HepG2 (cell line): Measurements from ENCODE around the gene MARS1. TPM values are rescaled to one million over a fixed set of nuclear protein-coding genes. Genes with fewer than 3 reads are reported as not detected.

Experiments used
- ATAC-seq: fragments of 200-7000 bp; cut with Tn5 transposase; 3 replicates; pipeline ENCODE4 v1.9.1; 2020; ENCODE audit warnings: mild to moderate bottlenecking, moderate library complexity
- BruUV-seq: library from RNA; stranded (reverse); fragments of 400-500 nt; replicated peaks from 2 replicates; lab custom pipeline; 2021; lab: Mats Ljungman, UMichigan
- CTCF ChIA-PET: fragments of 300-600 bp; formaldehyde crosslinking; extraction: SDS; loops from one replicate; lab custom pipeline; 2021; ENCODE audit warnings: low total read pairs, inconsistent platforms, low intra/inter-chr PET ratio; lab: Yijun Ruan, JAX
- POLR2A ChIA-PET: fragments of 350-600 bp; sonication (Branson Sonifier 250); formaldehyde crosslinking; loops from one replicate; lab custom pipeline; 2020; ENCODE audit warnings: antibody characterized with exemption, inconsistent platforms; lab: Yijun Ruan, JAX
- DNase-seq: peaks from one replicate; pipeline ENCODE4 v3.0.0-alpha.2; 2015; ENCODE audit warnings: low spot score
- FAIRE-seq: peaks from 3 replicates; lab custom pipeline; 2011; peaks lifted over from hg19 to GRCh38; lab: Jason Lieb, UNC
- H2AFZ ChIP-seq: one replicate; pipeline ENCODE4 v1.6.1; 2011; ENCODE audit warnings: low read length, inconsistent platforms
- H3K27ac ChIP-seq: fragments of 300-600 bp; 3 replicates; pipeline ENCODE4 v1.8.0; 2011; ENCODE audit warnings: mixed run types, mild to moderate bottlenecking, mixed read lengths, low read length, inconsistent platforms; ENCODE audit not compliant: insufficient read depth; ENCODE audit errors: extremely low read length
- H3K27me3 ChIP-seq, 2 experiments: fragments of 200-600 bp in 1 of 2; 2 replicates in 1 of 2; 3 replicates in 1 of 2; pipeline versions ENCODE4 v1.6.0 to v1.8.0; 2011; ENCODE audit warnings: low read length in 2 of 2, mild to moderate bottlenecking in 2 of 2, moderate library complexity in 2 of 2, inconsistent platforms in 1 of 2; ENCODE audit not compliant: insufficient read depth in 2 of 2, control insufficient read depth in 1 of 2
- H3K36me3 ChIP-seq, 2 experiments: fragments of 200-600 bp in 1 of 2; replicated peaks in 1 of 2; 2 replicates in 1 of 2; 3 replicates in 1 of 2; pipeline versions ENCODE4 v1.5.1 to v1.8.0; 2011; ENCODE audit warnings: low read length in 2 of 2, inconsistent platforms in 1 of 2; ENCODE audit not compliant: insufficient read depth in 2 of 2, control insufficient read depth in 1 of 2
- H3K4me1 ChIP-seq: 2 replicates; pipeline ENCODE4 v1.5.1; 2012; ENCODE audit warnings: low read length, inconsistent platforms; ENCODE audit not compliant: insufficient read depth
- H3K4me2 ChIP-seq: 2 replicates; pipeline ENCODE4 v1.6.0; 2011; ENCODE audit warnings: low read depth, low read length, inconsistent platforms
- H3K4me3 ChIP-seq, 3 experiments: fragments of 200-600 bp in 1 of 3; sonication (generic), shearing (Covaris generic) in 1 of 3; replicated peaks in 1 of 3; 2 replicates each; pipeline ENCODE4 v1.5.1; 2011 to 2016; ENCODE audit warnings: low read length in 3 of 3, inconsistent platforms in 2 of 3, low read depth in 2 of 3, mild to moderate bottlenecking in 2 of 3, control low read depth in 1 of 3, mixed read lengths in 1 of 3; ENCODE audit not compliant: insufficient read depth in 1 of 3
- H3K79me2 ChIP-seq: one replicate; pipeline ENCODE4 v1.6.1; 2011; ENCODE audit warnings: low read length, inconsistent platforms; ENCODE audit not compliant: insufficient read depth
- H3K9ac ChIP-seq: 2 replicates; pipeline ENCODE4 v1.6.0; 2011; ENCODE audit warnings: mild to moderate bottlenecking, low read depth, low read length, inconsistent platforms; ENCODE audit not compliant: insufficient read depth
- H3K9me3 ChIP-seq: 2 replicates; pipeline ENCODE4 v1.5.1; 2012; ENCODE audit warnings: mild to moderate bottlenecking, low read length
- H4K20me1 ChIP-seq: 2 replicates; pipeline ENCODE4 v1.6.0; 2011; ENCODE audit warnings: inconsistent platforms, mild to moderate bottlenecking, low read length, moderate library complexity; ENCODE audit not compliant: insufficient read depth
- BRCA1 ChIP-seq: sonication (generic); formaldehyde crosslinking; IDR thresholded peaks from 2 replicates; pipeline ENCODE4 v1.4.0; 2020; ENCODE audit warnings: missing genetic modification reagents
- FOXA1 ChIP-seq, 2 experiments: fragments of 450-650 bp in 1 of 2; sonication (generic) in 1 of 2; formaldehyde crosslinking in 1 of 2; IDR thresholded peaks; 2 replicates each; pipeline versions ENCODE4 v1.4.0 to v1.6.1; 2016 to 2020; ENCODE audit warnings: missing genetic modification reagents in 1 of 2
- FOXO1 ChIP-seq: sonication (generic); formaldehyde crosslinking; IDR thresholded peaks from 2 replicates; pipeline ENCODE4 v1.4.0; 2020; ENCODE audit warnings: missing genetic modification reagents
- HDAC1 ChIP-seq: sonication (generic); formaldehyde crosslinking; IDR thresholded peaks from 2 replicates; pipeline ENCODE4 v1.5.1; 2020; ENCODE audit warnings: mild to moderate bottlenecking, missing genetic modification reagents
- HNRNPH1 ChIP-seq: fragments of 200-400 bp; formaldehyde crosslinking; optimal IDR thresholded peaks from 2 replicates; pipeline ENCODE3; 2017; ENCODE audit warnings: mild to moderate bottlenecking, low read depth, low read length
- PCBP2 ChIP-seq: fragments of 200-400 bp; formaldehyde crosslinking; optimal IDR thresholded peaks from 2 replicates; pipeline ENCODE3; 2018; ENCODE audit warnings: low read length, low read depth; ENCODE audit not compliant: poor library complexity, severe bottlenecking
- ZMAT3 ChIP-seq: sonication (generic); formaldehyde crosslinking; conservative IDR thresholded peaks from 2 replicates; pipeline ENCODE4 v1.7.0; 2021; ENCODE audit warnings: missing genetic modification reagents
- ZNF614 ChIP-seq: IDR thresholded peaks from 2 replicates; pipeline ENCODE4 v1.6.1; 2018; ENCODE audit warnings: missing biosample characterization, missing genetic modification reagents, inconsistent platforms, borderline replicate concordance
- ZSCAN20 ChIP-seq: sonication (generic); formaldehyde crosslinking; IDR thresholded peaks from 2 replicates; pipeline ENCODE4 v1.4.0; 2020; ENCODE audit warnings: missing genetic modification reagents, mild to moderate bottlenecking, borderline replicate concordance
- WGBS: methylation state at CpG from one replicate; pipeline ENCODE4 v1.1.6; 2017; ENCODE audit warnings: low lambda C conversion rate; 5-methylcytosine and 5-hydroxymethylcytosine counted together
- in situ Hi-C: cut with HindIII; loops from 2 replicates; pipeline ENCODE4 v1.10.0; 2017; ENCODE audit warnings: low pct_unique_long_range_greater_than_20kb; ENCODE audit not compliant: extremely low pct_ligation_motif_present
- intact Hi-C: fragments of 100-400 bp; cut with micrococcal nuclease; formaldehyde crosslinking; loops from one replicate; pipeline ENCODE4 v1.10.0; 2022; ENCODE audit not compliant: unreplicated experiment
- polyA plus RNA-seq, 8 experiments: library from polyadenylated mRNA; depleted of rRNA in 3 of 8; stranded (reverse) in 7 of 8; unstranded in 1 of 8; fragments of >200 nt; fragmentation: Illumina TruSeq in 4 of 8; extraction: Trizol in 4 of 8; gene quantifications; 2 replicates each; pipeline versions ENCODE4 v1.2.1 to v1.2.3, GENCODE V29; 2011 to 2016; ENCODE audit warnings: low read depth in 4 of 8, missing spikeins in 1 of 8, mixed read lengths in 1 of 8; ENCODE audit not compliant: insufficient read depth in 1 of 8
- total RNA-seq, 5 experiments: library from RNA; depleted of rRNA; stranded (reverse); fragments of >200 nt; fragmentation: Illumina TruSeq; extraction: Trizol; gene quantifications; 2 replicates each; pipeline ENCODE4 v1.2.3, GENCODE V29; 2016; ENCODE audit warnings: low read depth in 1 of 5
- TF ChIP-seq, protein P1 (sequence below): sonication (generic); formaldehyde crosslinking; conservative IDR thresholded peaks from 2 replicates; pipeline ENCODE4 v1.8.1; 2023; ENCODE audit warnings: missing genetic modification reagents
- TF ChIP-seq, protein P2 (sequence below): sonication (generic); formaldehyde crosslinking; IDR thresholded peaks from 2 replicates; pipeline ENCODE4 v1.4.0; 2020; ENCODE audit warnings: mild to moderate bottlenecking, missing genetic modification reagents
- TF ChIP-seq, protein P3 (sequence below): sonication (generic); formaldehyde crosslinking; IDR thresholded peaks from 2 replicates; pipeline ENCODE4 v1.8.0; 2022; ENCODE audit warnings: mild to moderate bottlenecking, missing genetic modification reagents; ENCODE audit not compliant: insufficient replicate concordance
- TF ChIP-seq, protein P4 (sequence below): sonication (generic); formaldehyde crosslinking; IDR thresholded peaks from 2 replicates; pipeline ENCODE4 v1.5.0; 2020; ENCODE audit warnings: missing genetic modification reagents

Gene MARS1
- total and polyA plus RNA-seq, 2 of the 13 experiments (the other 11 are each of a cell fraction or from before 2014, with no cell fraction given): 115 to 181 TPM

DNA sequence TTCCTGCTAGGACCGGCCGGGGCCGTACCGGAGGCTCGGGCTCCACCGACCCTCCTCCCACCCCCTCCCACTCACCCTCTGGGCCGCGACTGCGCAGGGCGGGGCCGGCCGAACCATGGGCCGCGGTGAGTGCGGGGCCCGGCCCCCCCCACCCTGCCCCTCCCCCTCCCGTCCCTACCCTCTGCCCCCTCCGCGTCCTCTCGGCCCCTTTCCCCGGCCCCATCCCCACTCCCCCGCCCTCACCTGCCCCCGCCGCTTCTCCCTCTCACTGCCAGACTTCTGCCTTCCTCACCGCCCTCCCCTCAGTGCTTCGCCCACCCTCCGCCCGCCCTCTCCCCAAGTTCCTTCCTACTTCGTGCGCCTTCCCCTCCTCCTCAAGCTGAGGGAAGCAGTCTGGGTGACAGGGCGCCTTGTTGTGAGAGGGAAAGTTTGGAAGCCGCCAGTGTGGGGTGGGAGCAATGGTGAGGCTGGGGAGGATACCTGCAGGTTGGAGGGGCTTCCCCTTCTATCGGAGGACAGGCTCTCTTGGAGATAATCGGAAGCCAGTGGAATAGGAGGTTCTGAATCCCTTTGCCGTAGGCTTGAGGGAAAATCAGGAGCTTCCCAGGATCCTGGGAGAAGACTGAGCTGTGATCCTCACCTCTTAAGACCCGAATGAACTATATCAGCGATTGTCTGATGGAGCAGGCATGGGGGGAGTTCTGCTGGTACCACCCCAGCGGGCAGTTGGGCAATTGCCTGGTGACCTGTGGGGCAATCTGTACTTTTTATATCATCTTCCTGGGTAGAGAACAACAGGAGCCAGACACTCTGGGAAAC is 35.2 kb downstream of the MARS1 start:
- Histone ChIP-seq H3K27me3 (no peaks in the 10 kb centered on the region; a peak in 1 of 5 replicates), H2AFZ (no peak overlapping the region), H3K79me2 (peaks cover 37% of the 10 kb centered on the region), H4K20me1 (peaks cover 21% of the 10 kb centered on the region), H3K4me1 (peaks cover 41% of the 10 kb centered on the region), H3K9me3 (no peaks in the 10 kb centered on the region), H3K36me3 (peaks cover 13 to 38% of the 10 kb centered on the region in 2 experiments; a peak in 4 of 5 replicates), H3K4me2 (peak overlapping the region; percentile 91), H3K27ac (peak overlapping the region; percentile 86), H3K9ac (peak overlapping the region; percentile 89), H3K4me3 (peak overlapping the region; percentile 89 to 93 (median 89))
- 1% methylated on average over 23 of the region's 38 CpGs for WGBS
- no peak for FAIRE-seq
- POLR2A ChIA-PET: interaction anchor here (0.8 to 3.0 kb wide), 12 partner anchors 11 to 88 kb away, joined by 3 to 21 read pairs (median 4); partner anchors contain the start of genes ARHGEF25, DCTN2 and INHBE
- CTCF ChIA-PET: no interaction called here
- ATAC-seq: no peak
- no peak for DNase-seq
- intact Hi-C loops (loop anchor here (1.0 to 5.0 kb wide), 3 partner anchors 24 to 99 kb away; partner anchors contain the start of gene DCTN2), in situ Hi-C loops (no loop called here)
- TSS peak; percentile 36 for BruUV-seq
- TF ChIP-seq, protein P1, sequence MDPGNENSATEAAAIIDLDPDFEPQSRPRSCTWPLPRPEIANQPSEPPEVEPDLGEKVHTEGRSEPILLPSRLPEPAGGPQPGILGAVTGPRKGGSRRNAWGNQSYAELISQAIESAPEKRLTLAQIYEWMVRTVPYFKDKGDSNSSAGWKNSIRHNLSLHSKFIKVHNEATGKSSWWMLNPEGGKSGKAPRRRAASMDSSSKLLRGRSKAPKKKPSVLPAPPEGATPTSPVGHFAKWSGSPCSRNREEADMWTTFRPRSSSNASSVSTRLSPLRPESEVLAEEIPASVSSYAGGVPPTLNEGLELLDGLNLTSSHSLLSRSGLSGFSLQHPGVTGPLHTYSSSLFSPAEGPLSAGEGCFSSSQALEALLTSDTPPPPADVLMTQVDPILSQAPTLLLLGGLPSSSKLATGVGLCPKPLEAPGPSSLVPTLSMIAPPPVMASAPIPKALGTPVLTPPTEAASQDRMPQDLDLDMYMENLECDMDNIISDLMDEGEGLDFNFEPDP (CRISPR knock-in tag): 0 out of 2 replicates have a peak, but pooled peaks have one; percentile 32
- TF ChIP-seq, protein P2, sequence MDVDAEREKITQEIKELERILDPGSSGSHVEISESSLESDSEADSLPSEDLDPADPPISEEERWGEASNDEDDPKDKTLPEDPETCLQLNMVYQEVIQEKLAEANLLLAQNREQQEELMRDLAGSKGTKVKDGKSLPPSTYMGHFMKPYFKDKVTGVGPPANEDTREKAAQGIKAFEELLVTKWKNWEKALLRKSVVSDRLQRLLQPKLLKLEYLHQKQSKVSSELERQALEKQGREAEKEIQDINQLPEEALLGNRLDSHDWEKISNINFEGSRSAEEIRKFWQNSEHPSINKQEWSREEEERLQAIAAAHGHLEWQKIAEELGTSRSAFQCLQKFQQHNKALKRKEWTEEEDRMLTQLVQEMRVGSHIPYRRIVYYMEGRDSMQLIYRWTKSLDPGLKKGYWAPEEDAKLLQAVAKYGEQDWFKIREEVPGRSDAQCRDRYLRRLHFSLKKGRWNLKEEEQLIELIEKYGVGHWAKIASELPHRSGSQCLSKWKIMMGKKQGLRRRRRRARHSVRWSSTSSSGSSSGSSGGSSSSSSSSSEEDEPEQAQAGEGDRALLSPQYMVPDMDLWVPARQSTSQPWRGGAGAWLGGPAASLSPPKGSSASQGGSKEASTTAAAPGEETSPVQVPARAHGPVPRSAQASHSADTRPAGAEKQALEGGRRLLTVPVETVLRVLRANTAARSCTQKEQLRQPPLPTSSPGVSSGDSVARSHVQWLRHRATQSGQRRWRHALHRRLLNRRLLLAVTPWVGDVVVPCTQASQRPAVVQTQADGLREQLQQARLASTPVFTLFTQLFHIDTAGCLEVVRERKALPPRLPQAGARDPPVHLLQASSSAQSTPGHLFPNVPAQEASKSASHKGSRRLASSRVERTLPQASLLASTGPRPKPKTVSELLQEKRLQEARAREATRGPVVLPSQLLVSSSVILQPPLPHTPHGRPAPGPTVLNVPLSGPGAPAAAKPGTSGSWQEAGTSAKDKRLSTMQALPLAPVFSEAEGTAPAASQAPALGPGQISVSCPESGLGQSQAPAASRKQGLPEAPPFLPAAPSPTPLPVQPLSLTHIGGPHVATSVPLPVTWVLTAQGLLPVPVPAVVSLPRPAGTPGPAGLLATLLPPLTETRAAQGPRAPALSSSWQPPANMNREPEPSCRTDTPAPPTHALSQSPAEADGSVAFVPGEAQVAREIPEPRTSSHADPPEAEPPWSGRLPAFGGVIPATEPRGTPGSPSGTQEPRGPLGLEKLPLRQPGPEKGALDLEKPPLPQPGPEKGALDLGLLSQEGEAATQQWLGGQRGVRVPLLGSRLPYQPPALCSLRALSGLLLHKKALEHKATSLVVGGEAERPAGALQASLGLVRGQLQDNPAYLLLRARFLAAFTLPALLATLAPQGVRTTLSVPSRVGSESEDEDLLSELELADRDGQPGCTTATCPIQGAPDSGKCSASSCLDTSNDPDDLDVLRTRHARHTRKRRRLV (CRISPR knock-in tag): no peak
- peak; percentile 18; the same call in 1 of the 2 replicates for TF ChIP-seq HDAC1
- no peak for TF ChIP-seq HNRNPH1
- TF ChIP-seq FOXA1 (IDR thresholded peaks at IDR 0.05): no peak
- no peak for TF ChIP-seq FOXA1 (CRISPR knock-in tag; IDR thresholded peaks at IDR 0.05)
- TF ChIP-seq FOXO1 (CRISPR knock-in tag): 0 out of 2 replicates have a peak, but pooled peaks have one; percentile 7
- TF ChIP-seq ZNF614 (CRISPR knock-in tag): no peak
- TF ChIP-seq ZMAT3 (CRISPR knock-in tag): no peak
- TF ChIP-seq, protein P3, sequence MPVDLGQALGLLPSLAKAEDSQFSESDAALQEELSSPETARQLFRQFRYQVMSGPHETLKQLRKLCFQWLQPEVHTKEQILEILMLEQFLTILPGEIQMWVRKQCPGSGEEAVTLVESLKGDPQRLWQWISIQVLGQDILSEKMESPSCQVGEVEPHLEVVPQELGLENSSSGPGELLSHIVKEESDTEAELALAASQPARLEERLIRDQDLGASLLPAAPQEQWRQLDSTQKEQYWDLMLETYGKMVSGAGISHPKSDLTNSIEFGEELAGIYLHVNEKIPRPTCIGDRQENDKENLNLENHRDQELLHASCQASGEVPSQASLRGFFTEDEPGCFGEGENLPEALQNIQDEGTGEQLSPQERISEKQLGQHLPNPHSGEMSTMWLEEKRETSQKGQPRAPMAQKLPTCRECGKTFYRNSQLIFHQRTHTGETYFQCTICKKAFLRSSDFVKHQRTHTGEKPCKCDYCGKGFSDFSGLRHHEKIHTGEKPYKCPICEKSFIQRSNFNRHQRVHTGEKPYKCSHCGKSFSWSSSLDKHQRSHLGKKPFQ (CRISPR knock-in tag): no peak
- TF ChIP-seq BRCA1 (CRISPR knock-in tag): no peak
- TF ChIP-seq ZSCAN20 (CRISPR knock-in tag): no peak
- TF ChIP-seq, protein P4, sequence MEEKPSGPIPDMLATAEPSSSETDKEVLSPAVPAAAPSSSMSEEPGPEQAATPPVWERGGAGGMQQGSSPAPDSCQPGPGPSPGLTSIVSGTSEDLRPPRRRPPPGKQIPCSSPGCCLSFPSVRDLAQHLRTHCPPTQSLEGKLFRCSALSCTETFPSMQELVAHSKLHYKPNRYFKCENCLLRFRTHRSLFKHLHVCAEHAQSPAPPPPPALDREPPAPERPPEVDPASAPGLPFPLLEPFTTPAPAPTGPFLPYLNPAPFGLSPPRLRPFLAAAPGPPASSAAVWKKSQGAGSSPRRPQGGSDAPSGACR (CRISPR knock-in tag): no peak
- peak; percentile 16 for TF ChIP-seq PCBP2
